Measurements from ENCODE around the gene RECQL5.
A peak's percentile ranks its signal among the peaks of the same experiment; 100 is the strongest.

The RECQL5 gene

DNA sequence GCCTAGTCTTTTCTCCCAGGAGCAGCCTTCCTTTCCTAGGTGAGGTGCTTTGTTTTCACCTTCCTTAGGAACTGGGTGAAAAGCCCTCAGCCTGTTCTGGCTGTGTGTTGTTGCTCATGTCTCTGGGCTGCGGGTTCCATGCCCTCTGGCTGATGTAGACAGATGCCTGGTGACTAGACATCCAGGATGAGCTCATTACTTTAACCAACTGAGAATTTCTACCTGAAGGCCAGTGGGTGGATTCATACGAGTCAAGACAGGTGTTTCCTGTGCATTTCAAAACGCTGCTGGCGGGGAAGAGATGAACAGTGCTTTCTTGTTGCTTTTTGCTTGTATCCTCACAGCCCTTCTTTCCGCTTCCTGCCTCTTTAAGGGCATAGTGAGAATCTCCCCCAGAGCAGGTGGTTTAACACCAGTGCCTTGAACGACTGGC, 22.5 kb upstream of the RECQL5 start:
- FAIRE-seq (no peak), DNase-seq (ENCODE audit: insufficient read length, low spot score) (no peak)

DNA sequence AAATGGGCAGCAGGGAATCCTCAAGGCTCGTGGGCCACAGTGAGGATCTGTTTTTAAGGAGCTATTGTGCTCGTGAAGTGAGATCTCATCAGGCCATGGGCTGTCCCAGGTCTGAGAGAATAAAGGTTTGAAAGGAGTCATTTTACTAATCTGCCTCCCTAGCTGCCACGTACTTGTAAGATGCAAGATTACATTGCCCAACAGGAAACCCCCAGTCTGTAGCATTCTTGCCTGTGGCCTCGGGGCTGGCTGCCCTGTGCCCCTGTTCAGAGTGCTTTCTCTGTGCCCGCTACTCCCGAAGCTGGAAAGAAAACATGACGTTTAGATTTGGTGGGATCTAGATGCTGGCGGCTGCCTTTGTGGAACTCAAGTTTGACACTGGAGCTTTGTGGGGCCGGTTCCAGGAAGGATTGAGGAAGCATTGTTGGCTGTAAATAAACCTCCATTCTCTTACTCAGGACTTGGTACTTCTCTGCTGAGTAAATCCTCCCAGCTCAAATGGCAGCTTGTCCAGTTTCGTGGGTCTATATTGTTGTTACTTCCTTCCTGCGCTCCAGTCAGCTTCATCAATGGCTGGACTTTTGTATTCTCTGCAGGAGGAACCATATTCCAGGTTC, 21.4 kb upstream of the RECQL5 start:
- FAIRE-seq = no peak
- DNase-seq (ENCODE audit: insufficient read length, low spot score) = no peak

DNA sequence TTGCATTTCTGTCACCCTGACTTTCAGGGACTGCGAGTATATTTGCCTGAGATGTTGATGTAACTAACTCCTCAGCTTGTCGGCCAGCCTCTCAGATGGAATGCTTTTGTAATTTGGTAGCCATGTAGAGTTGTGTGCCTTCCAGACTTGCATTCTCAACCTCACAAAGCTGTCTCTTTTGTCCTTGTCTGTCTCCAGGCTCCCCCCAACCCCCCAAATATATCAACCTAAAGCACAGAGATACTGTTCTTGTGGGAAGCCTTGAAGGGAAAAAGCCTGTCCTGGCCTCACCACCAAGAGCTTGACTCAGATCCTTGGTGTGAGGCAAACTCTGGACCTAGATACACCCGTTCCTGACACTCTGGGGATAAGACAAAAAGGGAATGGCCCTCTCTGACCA, 18.5 kb upstream of the RECQL5 start:
- no peak for DNase-seq (ENCODE audit: insufficient read length, low spot score)

DNA sequence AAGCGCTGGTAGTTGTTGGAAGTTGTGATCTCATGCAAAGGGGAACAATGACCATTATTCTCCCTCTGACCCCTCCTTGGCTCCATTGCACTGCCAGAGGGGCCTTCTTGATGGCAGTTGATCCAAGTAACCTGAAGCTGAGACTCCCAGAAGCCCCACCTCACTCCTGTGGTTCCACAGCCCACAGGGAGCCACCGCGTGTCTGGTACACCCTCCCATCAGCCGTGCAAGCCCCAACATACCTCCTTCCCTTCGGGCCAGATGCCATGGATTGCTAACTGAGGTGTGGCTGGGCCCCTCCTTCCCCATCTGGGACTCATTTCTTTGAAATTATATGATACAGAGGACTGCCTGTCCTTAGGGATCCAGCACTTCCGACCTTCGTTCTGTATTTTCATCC, 18.0 kb upstream of the RECQL5 start:
- DNase-seq (ENCODE audit: insufficient read length, low spot score) (no peak), FAIRE-seq (no peak)

More for the DNA sequence above, 18.5 kb upstream of the RECQL5 start:
- no peak for FAIRE-seq

- FAIRE-seq (no peak), DNase-seq (ENCODE audit: insufficient read length, low spot score) (no peak)
Measured at GRCh38 chr17:75684249-75684648, 17.3 kb upstream of the RECQL5 start.

GRCh38 chr17:75683583-75683982, 16.6 kb upstream of the RECQL5 start:
- DNase-seq (ENCODE audit: insufficient read length, low spot score) (no peak), FAIRE-seq (no peak)

DNA sequence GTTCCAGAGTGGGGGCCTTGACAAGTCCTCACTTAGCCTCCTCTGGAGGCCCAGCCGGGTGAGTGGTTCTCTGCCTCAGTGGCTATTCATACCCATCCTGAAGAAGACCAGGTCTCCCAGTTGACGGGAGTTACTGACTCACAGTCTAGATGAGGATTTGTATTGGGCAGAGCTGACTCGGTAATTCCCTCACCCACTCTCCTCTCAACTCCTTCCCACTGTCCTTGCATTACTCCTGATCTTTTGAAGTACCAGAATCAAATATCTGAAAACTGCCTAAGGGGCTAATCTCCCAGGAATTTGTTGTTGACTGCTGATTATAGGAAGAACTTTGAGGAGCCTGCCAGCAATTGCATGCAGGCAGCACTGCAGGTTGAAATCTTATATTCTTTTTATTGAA, 14.3 kb upstream of the RECQL5 start:
- FAIRE-seq = peak; percentile 38
- DNase-seq (ENCODE audit: insufficient read length, low spot score) = peak; percentile 67

- no peak for FAIRE-seq
Measured at GRCh38 chr17:75680431-75680830, 13.5 kb upstream of the RECQL5 start.

GRCh38 chr17:75679706-75680211, 12.8 kb upstream of the RECQL5 start:
- FAIRE-seq (no peak), DNase-seq (ENCODE audit: insufficient read length, low spot score) (peak; percentile 65)

More at GRCh38 chr17:75680431-75680830, 13.5 kb upstream of the RECQL5 start:
- no peak for DNase-seq (ENCODE audit: insufficient read length, low spot score)

- DNase-seq (ENCODE audit: insufficient read length, low spot score) = no peak
- FAIRE-seq = no peak
Measured at GRCh38 chr17:75676461-75676860, 9.5 kb upstream of the RECQL5 start.

GRCh38 chr17:75673487-75673886, 6.5 kb upstream of the RECQL5 start:
- DNase-seq (ENCODE audit: insufficient read length, low spot score) (no peak), FAIRE-seq (peak; percentile 4)

DNA sequence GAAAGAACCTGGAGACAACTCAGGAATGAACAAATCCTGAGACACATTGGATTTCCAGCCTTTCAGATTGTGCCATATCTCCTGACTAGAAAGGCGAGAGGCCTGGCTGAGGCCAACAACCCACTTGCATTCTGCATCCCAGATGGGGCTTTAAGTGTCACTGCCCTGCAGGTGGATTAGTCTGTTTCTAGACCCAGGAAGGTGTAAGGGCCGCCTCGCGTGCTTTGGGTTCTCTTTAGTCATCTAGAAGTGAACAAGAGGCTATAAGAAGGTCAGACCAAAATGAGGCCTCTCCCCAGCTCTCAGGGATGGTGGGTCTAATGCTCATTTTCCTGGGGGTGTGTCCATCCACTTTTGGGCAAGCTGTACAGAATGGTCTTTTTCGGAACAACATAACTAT, 5.1 kb upstream of the RECQL5 start:
- DNase-seq (ENCODE audit: insufficient read length, low spot score) (no peak), FAIRE-seq (no peak)

DNA sequence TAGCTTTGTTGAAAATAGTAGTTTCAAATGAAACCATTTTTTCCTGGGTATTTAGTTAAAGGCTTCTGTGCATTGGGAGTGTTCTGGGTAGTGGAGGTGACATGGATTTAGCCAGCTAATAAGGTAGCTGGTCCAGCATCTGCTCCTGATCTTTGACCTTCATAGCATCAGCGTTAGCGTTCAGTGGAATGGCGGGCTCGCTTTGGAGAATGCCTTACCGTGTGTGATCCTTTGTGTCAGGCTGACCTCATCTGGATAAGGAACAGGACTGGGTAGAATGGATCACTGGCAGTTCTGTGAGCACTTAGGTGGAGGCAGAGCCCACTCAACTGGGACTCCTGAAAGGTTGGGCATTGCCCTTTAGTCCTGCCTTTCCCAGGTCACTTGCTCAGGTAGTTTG, 3.9 kb upstream of the RECQL5 start:
- DNase-seq (ENCODE audit: insufficient read length, low spot score) (no peak), FAIRE-seq (no peak)

DNA sequence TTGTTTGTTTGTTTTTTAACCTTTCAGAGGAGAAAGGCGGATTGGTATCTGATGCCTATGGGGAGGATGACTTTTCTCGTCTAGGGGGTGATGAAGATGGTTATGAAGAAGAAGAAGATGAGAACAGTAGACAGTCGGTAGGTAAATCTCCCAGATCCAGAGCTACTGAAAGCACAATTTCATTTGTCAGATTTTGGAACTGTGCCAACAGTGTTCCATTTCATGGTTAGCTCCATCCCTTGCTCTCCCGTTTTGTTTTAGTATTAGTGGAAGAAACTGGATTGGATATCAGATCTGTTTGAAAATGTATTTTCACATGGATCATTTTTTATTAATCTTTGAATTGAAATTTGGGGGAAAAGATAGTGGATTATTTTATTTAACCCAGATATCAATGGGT, 1.5 kb upstream of the RECQL5 start:
- FAIRE-seq (no peak), DNase-seq (ENCODE audit: insufficient read length, low spot score) (no peak)

GRCh38 chr17:75667825-75668224, 871 bp upstream of the RECQL5 start:
- DNase-seq (ENCODE audit: insufficient read length, low spot score) = no peak
- no peak for FAIRE-seq

DNA sequence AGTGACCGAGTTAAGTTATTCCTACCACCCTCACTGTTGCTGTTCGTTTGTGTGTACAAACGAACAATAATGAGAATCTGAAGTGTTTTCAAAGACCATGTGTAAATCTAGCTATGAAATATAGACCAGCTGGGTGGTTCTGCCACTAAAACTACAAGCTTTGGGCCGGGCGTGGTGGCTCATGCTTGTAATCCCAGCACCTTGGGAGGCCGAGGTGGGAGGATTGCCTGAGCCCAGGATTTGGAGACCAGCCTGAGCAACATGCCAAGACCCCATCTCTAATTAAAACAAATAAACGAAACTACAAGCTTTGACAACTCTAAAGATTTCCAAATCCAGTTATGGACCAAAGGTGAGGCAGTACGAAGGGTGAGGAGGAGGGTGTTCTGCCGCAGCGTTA, 973 bp downstream of the RECQL5 start:
- FAIRE-seq (no peak), DNase-seq (ENCODE audit: insufficient read length, low spot score) (no peak)

DNA sequence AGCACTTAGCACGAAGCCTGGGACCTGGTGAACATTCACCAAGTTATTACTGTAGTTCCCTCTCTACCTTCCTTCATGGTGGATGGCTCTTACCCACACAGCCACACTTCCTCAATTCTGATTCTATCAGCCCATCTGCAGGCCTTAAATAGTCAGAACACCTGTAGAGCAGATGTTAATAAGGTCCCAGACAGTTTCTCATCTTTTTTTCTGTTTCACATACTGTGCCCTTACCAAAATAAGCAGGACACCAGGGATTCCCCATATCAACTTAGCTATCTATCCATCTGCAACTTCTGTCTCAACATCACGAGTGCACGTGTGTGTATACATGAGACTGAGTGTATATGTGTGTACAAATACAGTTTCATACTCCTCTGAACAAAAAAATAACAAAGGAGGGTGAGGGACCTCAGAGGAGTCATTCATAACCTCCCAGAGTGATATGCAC, 2.8 kb downstream of the RECQL5 start:
- no peak for DNase-seq (ENCODE audit: insufficient read length, low spot score)

GRCh38 chr17:75662511-75662910, 4.4 kb downstream of the RECQL5 start:
- FAIRE-seq (no peak), DNase-seq (ENCODE audit: insufficient read length, low spot score) (no peak)

More for the DNA sequence above, 2.8 kb downstream of the RECQL5 start:
- FAIRE-seq = no peak

- no peak for FAIRE-seq
Measured at GRCh38 chr17:75661531-75661930, 5.4 kb downstream of the RECQL5 start.

DNA sequence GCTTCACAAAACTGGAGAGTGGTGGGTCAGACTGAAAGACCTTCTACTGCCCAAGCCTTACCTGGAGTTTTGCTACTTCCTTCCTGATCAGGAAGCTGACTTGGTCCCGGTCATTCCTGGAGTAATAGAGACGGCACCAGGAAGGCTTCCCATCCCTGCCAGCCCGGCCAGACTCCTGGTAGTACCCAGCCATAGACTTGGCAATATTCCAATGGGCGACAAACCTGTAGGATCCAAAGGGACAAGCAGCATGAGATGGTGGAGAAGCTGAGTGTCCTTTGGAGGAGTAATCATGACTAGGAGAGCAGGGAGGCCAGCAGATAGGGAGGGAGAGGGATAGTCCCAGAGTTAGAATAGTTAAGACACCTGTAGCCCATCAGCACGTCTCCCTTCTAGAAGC, 8.7 kb downstream of the RECQL5 start:
- peak; percentile 62 for FAIRE-seq
- DNase-seq (ENCODE audit: insufficient read length, low spot score) = no peak

More at GRCh38 chr17:75661531-75661930, 5.4 kb downstream of the RECQL5 start:
- no peak for DNase-seq (ENCODE audit: insufficient read length, low spot score)

GRCh38 chr17:75654176-75654575, 12.8 kb downstream of the RECQL5 start:
- no peak for DNase-seq (ENCODE audit: insufficient read length, low spot score)

GRCh38 chr17:75652934-75653549, 13.9 kb downstream of the RECQL5 start:
- FAIRE-seq = peak; percentile 73

More at GRCh38 chr17:75654176-75654575, 12.8 kb downstream of the RECQL5 start:
- FAIRE-seq = peak; percentile 65

More at GRCh38 chr17:75652934-75653549, 13.9 kb downstream of the RECQL5 start:
- peak; percentile 69 for DNase-seq (ENCODE audit: insufficient read length, low spot score)

Data from HTR-8/SVneo (cell line).